Stimulated activated CD4-positive, alpha-beta T cell treated with anti-CD3 and anti-CD28 coated beads, Interleukin-1b, Interleukin-23, amount 100 ng/mL, for 24 hours (primary cell): ENCODE data around the gene TFCP2.

ENCODE experiments used
- DNase-seq, 4 experiments: peaks; one replicate each; pipeline ENCODE4 v3.0.0-alpha.2; 2020; ENCODE audit warnings: low read depth in 4 of 4, low spot score in 1 of 4

The TFCP2 gene

DNA sequence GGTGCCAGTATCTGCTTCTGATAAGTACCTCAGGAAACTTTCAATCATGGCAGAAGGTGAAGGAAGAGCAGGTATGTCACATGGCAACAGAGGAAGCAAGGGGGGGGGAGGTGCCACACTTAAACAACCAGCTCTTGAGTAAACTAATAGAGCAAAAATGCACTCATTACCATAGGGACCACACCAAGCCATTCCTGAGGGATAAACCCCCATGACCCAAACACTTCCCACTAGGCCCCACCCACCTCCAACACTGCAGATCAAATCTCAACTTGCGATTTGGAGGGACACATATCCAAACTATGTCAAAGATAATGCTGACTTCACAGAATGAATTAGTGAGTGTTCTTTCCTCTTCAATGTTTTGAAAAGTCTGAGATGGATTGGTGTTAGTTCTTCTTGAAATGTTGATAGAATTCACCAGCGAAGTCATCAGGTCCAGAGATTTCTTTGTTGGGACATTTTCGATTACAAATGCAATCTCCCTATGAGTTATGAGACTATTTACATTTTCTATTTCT lies 16.6 kb downstream of the TFCP2 start:
- no peak for DNase-seq

- DNase-seq = no peak
Measured at GRCh38 chr12:51152953-51153352, 20.0 kb downstream of the TFCP2 start.

DNA sequence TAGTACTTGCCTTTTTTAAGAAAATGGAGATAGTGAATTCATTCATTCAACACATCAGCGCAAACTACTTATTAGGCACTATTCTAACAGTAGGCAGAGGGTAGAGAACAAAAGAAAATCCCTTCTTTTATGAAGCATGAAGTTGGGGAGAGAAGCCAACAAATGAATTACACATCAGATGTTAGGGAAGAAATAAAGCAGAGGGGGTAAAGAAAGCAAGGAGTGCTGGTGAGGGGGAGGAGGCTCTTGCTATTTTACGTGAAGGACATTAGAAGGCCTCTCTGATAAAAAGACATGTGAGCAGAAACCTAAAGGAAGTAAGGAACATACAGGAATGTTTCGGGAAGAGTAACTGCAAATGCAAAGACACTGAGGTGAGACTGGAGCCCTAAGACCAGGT lies 22.2 kb downstream of the TFCP2 start:
- DNase-seq = no peak

- no peak for DNase-seq
Measured at GRCh38 chr12:51147309-51147708, 25.6 kb downstream of the TFCP2 start.

DNA sequence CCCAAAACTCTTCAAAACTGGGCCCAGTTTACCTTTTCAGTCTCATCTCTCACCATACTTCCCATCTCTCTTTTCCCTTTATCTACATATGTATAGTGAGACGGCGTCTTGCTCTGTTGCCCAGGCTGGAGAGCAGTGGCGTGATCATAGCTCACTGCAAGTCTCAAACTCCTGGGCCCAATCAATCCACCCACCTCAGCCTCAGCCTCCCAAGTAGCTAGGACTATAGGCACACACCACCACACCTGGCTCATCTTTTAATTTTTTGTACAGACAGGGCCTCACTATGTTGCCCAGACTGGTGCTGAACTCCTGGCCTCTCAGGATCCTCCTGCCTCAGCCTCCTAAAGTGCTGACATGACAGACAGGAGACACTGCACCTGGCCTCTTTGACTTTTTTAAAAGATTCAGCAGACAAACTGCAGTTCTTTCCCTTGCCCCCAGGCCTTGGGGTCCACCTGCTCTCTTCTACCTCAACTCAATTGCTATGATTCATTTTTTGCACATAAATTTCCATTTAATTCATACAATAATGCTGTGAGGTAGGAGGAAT lies 33.6 kb downstream of the TFCP2 start:
- DNase-seq = no peak

GRCh38 chr12:51132693-51133092 lies 40.2 kb downstream of the TFCP2 start:
- no peak for DNase-seq

DNA sequence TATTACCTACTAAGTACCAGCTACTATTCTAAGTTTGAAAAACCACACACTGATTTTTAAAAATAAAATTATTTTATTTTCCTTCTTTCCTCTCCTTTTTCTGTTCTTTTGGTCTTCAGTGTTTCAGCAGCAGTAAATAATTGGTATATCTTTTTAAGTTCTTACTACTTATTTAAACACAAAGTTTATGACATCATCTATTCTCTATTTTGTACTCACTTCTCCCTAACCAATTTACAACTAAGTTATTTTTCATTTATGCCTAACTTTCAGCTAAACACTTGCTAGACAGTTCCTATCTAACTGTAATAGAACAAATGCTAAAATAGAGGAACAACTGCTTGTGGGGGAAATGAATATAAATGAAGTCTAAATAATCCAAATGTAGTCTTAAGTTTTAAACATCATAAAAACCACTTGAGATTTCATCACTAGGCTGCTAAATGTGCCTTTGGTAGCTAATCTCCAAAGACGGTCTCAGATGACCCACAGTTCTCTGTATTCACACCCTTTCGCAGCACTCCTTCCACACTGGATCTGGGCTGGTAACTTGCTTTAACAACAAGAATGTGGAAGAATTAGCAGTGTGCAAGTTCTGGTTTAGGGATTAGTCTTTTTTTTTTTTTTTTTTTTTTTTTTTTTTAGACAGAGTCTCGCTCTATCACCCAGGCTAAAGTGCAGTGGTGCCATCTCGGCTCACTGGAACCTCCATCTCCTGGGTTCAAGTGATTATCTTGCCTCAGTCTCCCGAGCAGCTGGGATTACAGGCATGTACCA lies 41.0 kb downstream of the TFCP2 start:
- no peak for DNase-seq

- no peak for DNase-seq
Measured at GRCh38 chr12:51128919-51129318, 44.0 kb downstream of the TFCP2 start.

DNA sequence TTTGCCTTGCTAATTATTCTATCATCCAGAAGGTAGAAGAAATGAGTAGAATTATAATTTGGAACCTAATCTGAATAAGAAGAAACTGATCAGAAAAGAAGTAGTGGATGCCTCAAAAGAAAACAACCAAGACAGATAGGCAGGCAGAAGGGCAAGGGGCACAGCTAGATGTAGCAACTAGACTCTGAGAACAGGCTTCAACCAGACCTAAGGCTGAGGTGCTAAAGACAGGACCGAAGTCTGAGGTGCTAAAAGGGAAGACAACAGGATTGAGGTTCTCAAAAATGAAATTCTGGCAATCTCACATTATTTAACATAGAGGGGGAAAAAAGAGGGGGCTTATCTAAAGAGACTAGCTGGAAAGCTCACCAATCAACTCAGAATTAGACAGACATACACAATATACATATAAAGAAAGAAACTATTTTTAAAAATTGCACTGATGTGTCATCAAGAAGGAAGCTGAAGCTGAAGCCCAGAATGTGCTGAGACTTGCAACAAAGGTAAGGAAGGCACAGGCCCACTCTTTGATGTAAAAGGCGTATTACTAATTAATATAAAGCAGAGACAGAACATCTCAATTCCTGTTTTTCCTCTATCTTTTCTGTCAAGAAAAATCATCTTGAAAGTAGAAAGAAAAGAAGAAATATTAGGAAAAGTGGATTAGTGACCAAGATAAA lies 45.7 kb downstream of the TFCP2 start:
- DNase-seq = no peak

DNA sequence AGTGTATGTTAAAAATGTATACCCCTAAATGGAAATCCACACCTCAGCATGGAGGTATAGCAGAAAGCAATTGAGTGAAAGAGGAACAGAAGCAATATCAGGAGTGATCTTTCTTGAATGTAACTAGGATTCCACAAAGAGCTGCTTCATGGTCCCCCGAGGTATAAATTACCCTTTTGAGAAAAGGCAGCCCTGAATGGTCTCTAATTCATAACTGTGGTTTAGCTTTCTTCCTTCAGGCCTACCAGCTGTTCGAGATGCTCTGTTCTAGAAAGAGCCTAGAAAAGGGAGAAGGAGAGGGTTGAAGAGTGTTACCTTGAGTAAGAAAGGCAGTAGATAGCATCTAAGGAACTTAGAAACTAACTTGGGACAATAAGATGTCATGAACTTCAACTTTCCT lies 46.6 kb downstream of the TFCP2 start:
- no peak for DNase-seq

DNA sequence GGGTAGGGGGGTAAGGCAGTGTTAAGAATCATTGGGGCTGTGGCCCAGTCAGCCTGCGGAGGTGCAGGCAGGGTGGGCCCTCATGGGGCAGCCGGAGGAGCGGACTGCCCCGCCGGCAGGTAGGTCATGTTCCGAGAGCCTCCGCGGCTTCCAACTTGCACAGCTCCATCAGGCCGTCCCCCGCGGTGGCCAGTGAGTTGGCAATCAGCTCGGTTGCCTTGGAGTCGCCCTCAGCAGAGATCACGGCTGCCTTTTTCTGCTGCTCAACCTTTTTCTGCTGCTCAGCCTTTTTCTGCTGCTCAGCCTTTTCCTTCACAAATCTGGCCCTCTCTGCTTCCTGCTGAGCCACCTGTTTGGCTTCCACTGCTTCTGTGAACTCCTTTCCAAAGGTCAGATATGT lies 48.4 kb downstream of the TFCP2 start:
- DNase-seq = no peak

DNA sequence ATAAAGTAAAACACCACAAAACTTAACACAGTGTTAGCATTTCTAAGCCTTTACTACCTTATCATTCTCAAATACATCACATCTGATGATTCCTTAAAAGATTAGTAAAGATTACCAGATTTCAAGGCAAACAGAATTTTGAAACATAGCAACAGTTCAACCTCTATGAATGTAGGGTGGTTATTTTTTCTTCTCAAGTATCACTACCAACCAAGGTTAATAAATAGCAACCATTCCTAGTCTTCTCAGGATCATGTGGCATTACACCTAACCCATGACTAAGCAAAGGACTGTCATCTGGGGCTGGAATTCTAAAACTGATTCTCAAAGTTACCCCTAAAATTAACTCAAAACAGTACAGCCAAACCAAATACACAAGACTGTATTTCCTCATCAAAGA lies 50.1 kb downstream of the TFCP2 start:
- DNase-seq = no peak

GRCh38 chr12:51118706-51119105 lies 54.2 kb downstream of the TFCP2 start:
- DNase-seq = no peak

DNA sequence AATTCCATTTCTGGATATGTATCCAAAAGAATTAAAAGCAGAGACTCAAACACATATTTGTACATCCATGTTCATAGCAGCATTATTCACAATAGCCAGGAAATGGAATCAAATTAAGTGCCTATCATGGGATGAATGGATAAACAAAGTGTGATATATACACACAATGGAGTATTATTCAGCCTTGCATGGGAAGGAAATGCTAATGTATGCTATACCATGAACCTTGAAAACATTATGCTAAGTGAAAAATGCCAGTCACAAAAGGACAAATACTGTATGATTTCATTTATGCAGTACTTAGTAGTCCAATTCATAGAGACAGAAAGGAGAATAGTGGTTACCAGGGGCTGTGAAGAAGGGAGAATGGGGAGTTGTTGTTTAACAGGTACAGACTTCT lies 57.4 kb downstream of the TFCP2 start:
- DNase-seq = no peak

GRCh38 chr12:51108136-51108535 lies 64.8 kb downstream of the TFCP2 start:
- DNase-seq = no peak

DNA sequence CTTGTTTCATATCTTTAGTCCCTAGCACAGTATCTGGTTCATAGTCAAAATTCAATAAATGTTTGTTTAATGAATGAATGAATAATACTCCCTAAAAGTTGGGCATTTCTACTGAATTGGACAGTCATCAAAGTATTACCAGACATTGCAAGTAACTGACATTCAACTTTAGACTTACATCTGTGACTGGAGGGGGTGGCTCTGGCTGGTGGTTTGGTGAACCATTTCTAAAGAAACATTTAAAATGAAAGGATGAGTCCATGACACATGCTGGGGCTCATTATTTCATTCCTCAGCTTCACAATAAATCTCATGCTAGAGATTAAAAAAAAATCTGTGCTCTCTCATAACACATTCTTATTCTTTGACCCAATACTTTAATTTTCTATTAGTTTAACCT lies 69.0 kb downstream of the TFCP2 start:
- no peak for DNase-seq

- no peak for DNase-seq
Measured at GRCh38 chr12:51098611-51099010, 74.3 kb downstream of the TFCP2 start.

DNA sequence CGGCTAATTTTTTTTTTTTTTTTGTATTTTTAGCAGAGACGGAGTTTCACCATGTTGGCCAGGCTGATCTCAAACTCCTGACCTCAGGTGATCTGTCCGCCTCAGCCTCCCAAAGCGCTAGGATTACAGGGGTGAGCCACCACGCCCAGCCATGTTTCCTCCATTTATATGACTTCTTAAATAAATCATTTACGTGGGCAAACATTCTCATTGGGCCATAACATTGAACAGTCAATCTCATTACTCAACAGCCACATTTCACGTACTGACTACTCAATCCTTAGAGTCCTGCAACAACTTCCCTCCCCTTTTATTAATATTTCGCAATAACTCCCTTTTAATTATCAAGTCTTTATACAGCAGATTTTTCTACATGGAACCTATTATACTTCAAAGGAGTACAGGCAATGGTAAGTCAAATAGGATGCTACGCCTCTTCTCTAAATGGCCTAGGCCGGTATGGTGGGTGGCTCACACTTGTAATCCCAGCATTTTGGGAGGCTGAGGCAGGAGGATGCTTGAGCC lies 82.2 kb downstream of the TFCP2 start:
- no peak for DNase-seq

- no peak for DNase-seq
Measured at GRCh38 chr12:51087818-51088217, 85.1 kb downstream of the TFCP2 start.

GRCh38 chr12:51086933-51087332 lies 86.0 kb downstream of the TFCP2 start:
- no peak for DNase-seq

- DNase-seq = no peak
Measured at GRCh38 chr12:51085757-51086156, 87.2 kb downstream of the TFCP2 start.
